ENCODE results near the gene CLDN10.
A peak's percentile ranks its signal among the peaks of the same experiment; 100 is the strongest.

GRCh38 chr13:95510950-95511349, 41.6 kb upstream of the CLDN10 start:
- TF ChIP-seq TAF1 (IDR thresholded peaks at IDR 0.05; ENCODE audit: low read depth) (no peak), CEBPB (IDR thresholded peaks at IDR 0.05) (no peak), TEAD4 (IDR thresholded peaks at IDR 0.05) (peak; percentile 46), ZBTB7A (IDR thresholded peaks at IDR 0.05; ENCODE audit: low read depth) (no peak), MAX (IDR thresholded peaks at IDR 0.05) (no peak), EGR1 (IDR thresholded peaks at IDR 0.05) (no peak), EP300 (IDR thresholded peaks at IDR 0.05; ENCODE audit: borderline replicate concordance) (peak; percentile 47; the same call in 1 of the 2 replicates), RAD21 (IDR thresholded peaks at IDR 0.05; ENCODE audit: low read depth) (no peak), FOXM1 (IDR thresholded peaks at IDR 0.05; ENCODE audit: borderline replicate concordance, low read depth) (no peak), NFIC (IDR thresholded peaks at IDR 0.05) (peak; percentile 84)
- TF ChIP-seq, protein P1, sequence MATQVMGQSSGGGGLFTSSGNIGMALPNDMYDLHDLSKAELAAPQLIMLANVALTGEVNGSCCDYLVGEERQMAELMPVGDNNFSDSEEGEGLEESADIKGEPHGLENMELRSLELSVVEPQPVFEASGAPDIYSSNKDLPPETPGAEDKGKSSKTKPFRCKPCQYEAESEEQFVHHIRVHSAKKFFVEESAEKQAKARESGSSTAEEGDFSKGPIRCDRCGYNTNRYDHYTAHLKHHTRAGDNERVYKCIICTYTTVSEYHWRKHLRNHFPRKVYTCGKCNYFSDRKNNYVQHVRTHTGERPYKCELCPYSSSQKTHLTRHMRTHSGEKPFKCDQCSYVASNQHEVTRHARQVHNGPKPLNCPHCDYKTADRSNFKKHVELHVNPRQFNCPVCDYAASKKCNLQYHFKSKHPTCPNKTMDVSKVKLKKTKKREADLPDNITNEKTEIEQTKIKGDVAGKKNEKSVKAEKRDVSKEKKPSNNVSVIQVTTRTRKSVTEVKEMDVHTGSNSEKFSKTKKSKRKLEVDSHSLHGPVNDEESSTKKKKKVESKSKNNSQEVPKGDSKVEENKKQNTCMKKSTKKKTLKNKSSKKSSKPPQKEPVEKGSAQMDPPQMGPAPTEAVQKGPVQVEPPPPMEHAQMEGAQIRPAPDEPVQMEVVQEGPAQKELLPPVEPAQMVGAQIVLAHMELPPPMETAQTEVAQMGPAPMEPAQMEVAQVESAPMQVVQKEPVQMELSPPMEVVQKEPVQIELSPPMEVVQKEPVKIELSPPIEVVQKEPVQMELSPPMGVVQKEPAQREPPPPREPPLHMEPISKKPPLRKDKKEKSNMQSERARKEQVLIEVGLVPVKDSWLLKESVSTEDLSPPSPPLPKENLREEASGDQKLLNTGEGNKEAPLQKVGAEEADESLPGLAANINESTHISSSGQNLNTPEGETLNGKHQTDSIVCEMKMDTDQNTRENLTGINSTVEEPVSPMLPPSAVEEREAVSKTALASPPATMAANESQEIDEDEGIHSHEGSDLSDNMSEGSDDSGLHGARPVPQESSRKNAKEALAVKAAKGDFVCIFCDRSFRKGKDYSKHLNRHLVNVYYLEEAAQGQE (IDR thresholded peaks at IDR 0.05; ENCODE audit: low read depth), result no peak
- TF ChIP-seq, protein P2, sequence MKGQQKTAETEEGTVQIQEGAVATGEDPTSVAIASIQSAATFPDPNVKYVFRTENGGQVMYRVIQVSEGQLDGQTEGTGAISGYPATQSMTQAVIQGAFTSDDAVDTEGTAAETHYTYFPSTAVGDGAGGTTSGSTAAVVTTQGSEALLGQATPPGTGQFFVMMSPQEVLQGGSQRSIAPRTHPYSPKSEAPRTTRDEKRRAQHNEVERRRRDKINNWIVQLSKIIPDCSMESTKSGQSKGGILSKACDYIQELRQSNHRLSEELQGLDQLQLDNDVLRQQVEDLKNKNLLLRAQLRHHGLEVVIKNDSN (IDR thresholded peaks at IDR 0.05), result no peak

Data from Ishikawa (cell line).